Sigmoid colon (tissue), 4 donors: ENCODE results near the gene DPF3.

Source experiments
- CTCF ChIP-seq, 4 experiments: fragments of 450-650 bp in 3 of 4; fragments of 200-600 bp in 1 of 4; IDR thresholded peaks; one replicate each; pipeline ENCODE4 v1.5.1; 2016 to 2019; ENCODE audit warnings: antibody characterized with exemption in 4 of 4, mild to moderate bottlenecking in 3 of 4, moderate library complexity in 2 of 4
- POLR2AphosphoS5 ChIP-seq, 4 donors: sonication (generic); formaldehyde crosslinking; IDR thresholded peaks; one replicate each; pipeline ENCODE4 v1.6.1; 2017; ENCODE audit warnings: antibody characterized with exemption in 4 of 4

- TF ChIP-seq POLR2AphosphoS5 (IDR thresholded peaks at IDR 0.05), result no peak
- TF ChIP-seq CTCF (IDR thresholded peaks at IDR 0.05), result no peak
These were observed 42.3 kb downstream of the DPF3 start for GRCh38 chr14:72851635-72852034.
